ENCODE measurements around the gene SMIM9.

GRCh38 chrX:154813801-154814200 is 20.7 kb downstream of the SMIM9 start:
- TF ChIP-seq CTCF (conservative IDR thresholded peaks at IDR 0.05; ENCODE audit: low read depth, low read length) = no peak
- no peak for TF ChIP-seq EZH2 (IDR thresholded peaks at IDR 0.05; ENCODE audit: borderline replicate concordance, low read depth, low read length, poor library complexity, severe bottlenecking)
